Right lobe of liver (tissue), 4 donors: ENCODE data around the gene ARHGEF9.

Experiments
- POLR2A ChIP-seq: fragments of 450-650 bp; IDR thresholded peaks from one replicate; pipeline ENCODE4 v1.6.1; 2017; ENCODE audit warnings: antibody characterized with exemption, mild to moderate bottlenecking
- TF ChIP-seq, protein P1 (sequence below), 4 donors: fragments of 200-600 bp in 3 of 4; fragments of 450-650 bp in 1 of 4; IDR thresholded peaks; one replicate each; pipeline versions ENCODE4 v1.5.1 to v1.8.0; 2016 to 2022; ENCODE audit warnings: antibody characterized with exemption in 4 of 4, mild to moderate bottlenecking in 2 of 4
- donor health status: DM: no; HTN: no; CAD: no.
- donor health status: DM: no; HTN: no; CAD: no.
- donor health status: DM: no; HTN: yes; CAD: no.

- TF ChIP-seq, protein P1, sequence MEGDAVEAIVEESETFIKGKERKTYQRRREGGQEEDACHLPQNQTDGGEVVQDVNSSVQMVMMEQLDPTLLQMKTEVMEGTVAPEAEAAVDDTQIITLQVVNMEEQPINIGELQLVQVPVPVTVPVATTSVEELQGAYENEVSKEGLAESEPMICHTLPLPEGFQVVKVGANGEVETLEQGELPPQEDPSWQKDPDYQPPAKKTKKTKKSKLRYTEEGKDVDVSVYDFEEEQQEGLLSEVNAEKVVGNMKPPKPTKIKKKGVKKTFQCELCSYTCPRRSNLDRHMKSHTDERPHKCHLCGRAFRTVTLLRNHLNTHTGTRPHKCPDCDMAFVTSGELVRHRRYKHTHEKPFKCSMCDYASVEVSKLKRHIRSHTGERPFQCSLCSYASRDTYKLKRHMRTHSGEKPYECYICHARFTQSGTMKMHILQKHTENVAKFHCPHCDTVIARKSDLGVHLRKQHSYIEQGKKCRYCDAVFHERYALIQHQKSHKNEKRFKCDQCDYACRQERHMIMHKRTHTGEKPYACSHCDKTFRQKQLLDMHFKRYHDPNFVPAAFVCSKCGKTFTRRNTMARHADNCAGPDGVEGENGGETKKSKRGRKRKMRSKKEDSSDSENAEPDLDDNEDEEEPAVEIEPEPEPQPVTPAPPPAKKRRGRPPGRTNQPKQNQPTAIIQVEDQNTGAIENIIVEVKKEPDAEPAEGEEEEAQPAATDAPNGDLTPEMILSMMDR (IDR thresholded peaks at IDR 0.05), result no peak
- TF ChIP-seq POLR2A, result no peak
Measured at GRCh38 chrX:63755892-63756291, 29.1 kb downstream of the ARHGEF9 start.
